Hepatocyte (in vitro differentiated cells): ENCODE data around the gene CEBPB. TPM values are rescaled to one million over a fixed set of nuclear protein-coding genes. Genes with fewer than 3 reads are reported as not detected.

ENCODE experiments used
- DNase-seq: peaks from one replicate; pipeline ENCODE4 v3.0.0-alpha.2; 2016; ENCODE audit warnings: low spot score
- H2AFZ ChIP-seq: fragments of 200-600 bp; sonication (generic); 2 replicates; pipeline ENCODE4 v1.6.0; 2016; ENCODE audit warnings: antibody characterized with exemption, mild to moderate bottlenecking
- H3K27ac ChIP-seq: fragments of 200-600 bp; sonication (generic); 2 replicates; pipeline ENCODE4 v1.5.1; 2016; ENCODE audit warnings: mild to moderate bottlenecking
- H3K27me3 ChIP-seq: fragments of 200-600 bp; sonication (generic); 2 replicates; pipeline ENCODE4 v1.6.1; 2016
- H3K36me3 ChIP-seq: fragments of 200-600 bp; sonication (generic); replicated peaks from 2 replicates; pipeline ENCODE4 v1.5.1; 2016; ENCODE audit warnings: low read depth; ENCODE audit not compliant: insufficient read depth
- H3K4me1 ChIP-seq: fragments of 200-600 bp; sonication (generic); 2 replicates; pipeline ENCODE4 v1.5.1; 2016; ENCODE audit warnings: mild to moderate bottlenecking, moderate library complexity; ENCODE audit not compliant: insufficient read depth
- H3K4me2 ChIP-seq: fragments of 200-600 bp; sonication (generic); 2 replicates; pipeline ENCODE4 v1.6.0; 2016
- H3K4me3 ChIP-seq: fragments of 200-600 bp; sonication (generic); 2 replicates; pipeline ENCODE4 v1.5.1; 2016; ENCODE audit warnings: mild to moderate bottlenecking
- H3K79me2 ChIP-seq: fragments of 200-600 bp; sonication (generic); 2 replicates; pipeline ENCODE4 v1.6.0; 2017; ENCODE audit warnings: mild to moderate bottlenecking
- H3K9me2 ChIP-seq: fragments of 200-600 bp; sonication (generic); replicated peaks from 2 replicates; pipeline ENCODE4 v1.6.0; 2017; ENCODE audit warnings: mild to moderate bottlenecking; ENCODE audit not compliant: insufficient read depth
- H3K9me3 ChIP-seq: fragments of 200-600 bp; sonication (generic); 2 replicates; pipeline ENCODE4 v1.5.1; 2016; ENCODE audit warnings: low read depth, mild to moderate bottlenecking
- H4K20me1 ChIP-seq: fragments of 200-600 bp; sonication (generic); 2 replicates; pipeline ENCODE4 v1.6.0; 2016; ENCODE audit warnings: mild to moderate bottlenecking; ENCODE audit not compliant: insufficient read depth, poor library complexity, severe bottlenecking
- CTCF ChIP-seq: fragments of 200-600 bp; sonication (generic); IDR thresholded peaks from 2 replicates; pipeline ENCODE4 v1.5.1; 2016; ENCODE audit warnings: antibody characterized with exemption, mild to moderate bottlenecking; ENCODE audit not compliant: poor library complexity
- EZH2 ChIP-seq: fragments of 200-600 bp; sonication (generic); IDR thresholded peaks from 2 replicates; pipeline ENCODE4 v1.6.1; 2016; ENCODE audit warnings: antibody characterized with exemption, mild to moderate bottlenecking, borderline replicate concordance
- EZH2phosphoT487 ChIP-seq: fragments of 200-600 bp; sonication (generic); IDR thresholded peaks from one replicate; pipeline ENCODE4 v1.6.1; 2018; ENCODE audit warnings: antibody characterized with exemption, mild to moderate bottlenecking, low read depth, moderate library complexity; ENCODE audit not compliant: unreplicated experiment, severe bottlenecking
- WGBS: methylation state at CpG from one replicate; pipeline ENCODE4 v1.1.6; 2016; ENCODE audit warnings: low lambda C conversion rate; ENCODE audit errors: missing lambda C conversion rate; 5-methylcytosine and 5-hydroxymethylcytosine counted together
- polyA plus RNA-seq: library from polyadenylated mRNA; unstranded; fragments of >200 nt; fragmentation: Nextera tagmentation; extraction: Ambion mirVana; gene quantifications from 2 replicates; pipeline ENCODE4 v1.2.1, GENCODE V29; 2016
- total RNA-seq: library from RNA; depleted of rRNA; stranded (reverse); fragments of >200 nt; gene quantifications from 2 replicates; pipeline ENCODE4 v1.2.3, GENCODE V29; 2014

The CEBPB gene
- total and polyA plus RNA-seq, 2 experiments from 2014 or later = 58.9 to 159 TPM

- H3K9me2 ChIP-seq = no peaks in the 10 kb centered on the region
- H4K20me1 ChIP-seq = peaks cover 31% of the 10 kb centered on the region
- H2AFZ ChIP-seq = no peak overlapping the region
- no peak overlapping the region for H3K4me3 ChIP-seq
- no peak overlapping the region for H3K27ac ChIP-seq
- H3K4me2 ChIP-seq = no peak overlapping the region
- no peaks in the 10 kb centered on the region for H3K9me3 ChIP-seq
- 91% methylated on average over 6 of the region's 6 CpGs for WGBS
- DNase-seq = no peak
- H3K4me1 ChIP-seq = peaks cover 17% of the 10 kb centered on the region
- TF ChIP-seq CTCF (no peak), EZH2 (no peak), EZH2phosphoT487 (no peak)
- no peaks in the 10 kb centered on the region for H3K36me3 ChIP-seq
- peaks cover 30% of the 10 kb centered on the region for H3K79me2 ChIP-seq
- no peaks in the 10 kb centered on the region for H3K27me3 ChIP-seq
These were observed 6.3 kb downstream of the CEBPB start for GRCh38 chr20:50196896-50197295.

- H3K79me2 ChIP-seq = peaks cover 27% of the 10 kb centered on the region
- no peaks in the 10 kb centered on the region for H3K36me3 ChIP-seq
- H3K9me3 ChIP-seq = no peaks in the 10 kb centered on the region
- TF ChIP-seq CTCF = no peak
- TF ChIP-seq EZH2phosphoT487 = no peak
- no peak for TF ChIP-seq EZH2
- 85% methylated on average over 4 of the region's 10 CpGs for WGBS
- H3K4me1 ChIP-seq = peaks cover 17% of the 10 kb centered on the region
- no peaks in the 10 kb centered on the region for H3K27me3 ChIP-seq
- no peaks in the 10 kb centered on the region for H3K9me2 ChIP-seq
- peaks cover 28% of the 10 kb centered on the region for H4K20me1 ChIP-seq
- no peak for DNase-seq
- H3K4me3 ChIP-seq = no peak overlapping the region
- H3K27ac ChIP-seq = no peak overlapping the region
- H2AFZ ChIP-seq = no peak overlapping the region
- H3K4me2 ChIP-seq = no peak overlapping the region
These were observed 7.0 kb downstream of the CEBPB start for GRCh38 chr20:50197463-50198179.

GRCh38 chr20:50198180-50198666 is 7.6 kb downstream of the CEBPB start:
- H3K27ac ChIP-seq = no peak overlapping the region
- H3K9me3 ChIP-seq = no peaks in the 10 kb centered on the region
- peaks cover 21% of the 10 kb centered on the region for H3K79me2 ChIP-seq
- 90% methylated on average over 10 of the region's 11 CpGs for WGBS
- H3K36me3 ChIP-seq = no peaks in the 10 kb centered on the region
- H3K4me1 ChIP-seq = peaks cover 17% of the 10 kb centered on the region
- H3K4me2 ChIP-seq = no peak overlapping the region
- no peak for DNase-seq
- H3K9me2 ChIP-seq = no peaks in the 10 kb centered on the region
- H2AFZ ChIP-seq = no peak overlapping the region
- TF ChIP-seq EZH2 (no peak), EZH2phosphoT487 (no peak), CTCF (no peak)
- H3K4me3 ChIP-seq = no peak overlapping the region
- H3K27me3 ChIP-seq = no peaks in the 10 kb centered on the region
- H4K20me1 ChIP-seq = peaks cover 22% of the 10 kb centered on the region
